GM13977 (cell line): ENCODE results near the gene NAP1L5.

Source experiments
- DNase-seq: peaks from one replicate; pipeline ENCODE4 v3.0.0; 2012; ENCODE audit warnings: low spot score
- in situ Hi-C: fragments of 300-500 bp; cut with MboI; formaldehyde crosslinking; loops from one replicate; pipeline ENCODE4 v1.12.0; 2022; ENCODE audit warnings: low sequenced_read_pairs, low pct_unique_long_range_greater_than_20kb, mixed read lengths, inconsistent platforms; ENCODE audit not compliant: unreplicated experiment
- TF ChIP-seq, protein P1 (sequence below): IDR thresholded peaks from 2 replicates; pipeline ENCODE4 v1.5.1; 2012; ENCODE audit warnings: mild to moderate bottlenecking, control low read depth; ENCODE audit not compliant: insufficient read depth; ENCODE audit errors: extremely low read depth, missing control alignments

Gene NAP1L5

DNA sequence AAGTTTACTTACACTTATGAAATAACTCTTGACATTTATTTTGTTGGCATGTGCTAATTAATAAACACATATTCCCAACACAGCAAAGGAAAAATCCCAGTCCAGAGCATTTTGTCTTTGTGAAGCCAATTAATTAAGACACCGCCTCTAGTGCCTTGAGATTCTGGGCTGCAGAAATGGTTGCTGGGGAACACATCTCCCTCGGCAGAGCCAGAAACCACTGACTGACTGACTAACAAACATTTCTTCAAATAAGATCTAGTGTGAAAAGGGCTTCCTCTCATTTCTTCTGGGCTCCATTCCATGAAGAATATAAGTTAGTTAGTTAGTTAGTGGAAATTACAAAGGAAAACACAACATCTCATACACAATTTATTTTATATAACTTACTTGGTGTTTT is 28.4 kb upstream of the NAP1L5 start:
- in situ Hi-C loops, result no loop called here
- TF ChIP-seq, protein P1, sequence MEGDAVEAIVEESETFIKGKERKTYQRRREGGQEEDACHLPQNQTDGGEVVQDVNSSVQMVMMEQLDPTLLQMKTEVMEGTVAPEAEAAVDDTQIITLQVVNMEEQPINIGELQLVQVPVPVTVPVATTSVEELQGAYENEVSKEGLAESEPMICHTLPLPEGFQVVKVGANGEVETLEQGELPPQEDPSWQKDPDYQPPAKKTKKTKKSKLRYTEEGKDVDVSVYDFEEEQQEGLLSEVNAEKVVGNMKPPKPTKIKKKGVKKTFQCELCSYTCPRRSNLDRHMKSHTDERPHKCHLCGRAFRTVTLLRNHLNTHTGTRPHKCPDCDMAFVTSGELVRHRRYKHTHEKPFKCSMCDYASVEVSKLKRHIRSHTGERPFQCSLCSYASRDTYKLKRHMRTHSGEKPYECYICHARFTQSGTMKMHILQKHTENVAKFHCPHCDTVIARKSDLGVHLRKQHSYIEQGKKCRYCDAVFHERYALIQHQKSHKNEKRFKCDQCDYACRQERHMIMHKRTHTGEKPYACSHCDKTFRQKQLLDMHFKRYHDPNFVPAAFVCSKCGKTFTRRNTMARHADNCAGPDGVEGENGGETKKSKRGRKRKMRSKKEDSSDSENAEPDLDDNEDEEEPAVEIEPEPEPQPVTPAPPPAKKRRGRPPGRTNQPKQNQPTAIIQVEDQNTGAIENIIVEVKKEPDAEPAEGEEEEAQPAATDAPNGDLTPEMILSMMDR, result no peak
- DNase-seq, result no peak

DNA sequence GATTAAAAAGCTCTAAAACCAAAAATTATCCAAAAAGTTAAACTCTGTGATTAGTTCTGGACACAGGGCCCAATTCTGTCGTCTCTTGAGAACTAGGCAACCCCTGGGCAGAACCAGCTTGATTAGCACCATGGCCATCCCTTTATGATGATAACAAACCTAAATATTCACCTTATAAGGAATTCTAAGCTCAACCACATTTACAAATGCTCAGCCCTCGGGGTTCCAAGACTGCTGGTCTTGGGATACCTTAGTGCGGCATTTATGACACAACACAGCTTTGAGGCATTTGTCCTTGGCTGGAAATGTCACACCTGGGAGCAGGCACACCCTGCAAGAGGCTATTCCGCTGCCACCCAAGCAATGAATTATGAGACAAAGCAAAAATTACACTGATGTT is 27.5 kb upstream of the NAP1L5 start:
- TF ChIP-seq, protein P1, result no peak
- in situ Hi-C loops, result no loop called here
- DNase-seq, result no peak

DNA sequence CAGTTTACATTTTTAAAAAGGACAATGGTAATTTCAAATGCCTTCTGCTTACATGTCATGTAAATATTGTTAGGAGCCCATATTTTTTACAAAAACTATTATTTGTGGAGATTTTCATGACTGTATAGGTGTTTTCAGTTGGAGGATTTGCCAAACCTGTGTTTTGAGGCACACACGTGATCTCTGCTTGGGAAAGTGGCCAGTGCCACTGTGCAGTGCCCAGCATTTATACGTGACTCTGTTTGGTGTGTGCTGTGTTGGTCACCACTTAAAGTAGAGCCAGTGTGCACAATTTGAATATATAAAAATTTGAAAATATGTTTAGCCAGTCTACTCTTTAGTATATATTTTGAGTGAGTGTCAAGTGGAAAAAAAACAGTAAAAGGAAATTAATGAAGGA is 26.8 kb upstream of the NAP1L5 start:
- no peak for DNase-seq
- in situ Hi-C loops, result no loop called here
- TF ChIP-seq, protein P1, result no peak

DNA sequence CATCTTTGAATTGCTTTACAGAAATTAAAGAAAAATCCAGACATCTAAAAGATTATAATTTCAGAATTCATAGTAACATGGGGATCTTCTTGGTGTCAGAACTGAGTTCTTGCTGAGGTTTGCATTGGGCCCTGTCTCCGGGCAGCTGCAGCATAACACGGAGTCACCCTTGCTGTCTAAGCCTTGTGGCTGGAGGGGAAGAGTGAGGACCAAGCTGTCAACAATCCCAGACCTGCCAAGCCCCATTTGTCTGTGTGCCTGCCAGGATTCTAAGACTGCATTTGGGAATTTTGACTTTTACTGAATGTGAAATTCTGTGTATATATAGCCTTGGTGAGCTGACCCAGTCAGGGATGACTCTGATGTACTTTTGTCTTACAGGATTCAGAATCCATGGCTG is 25.2 kb upstream of the NAP1L5 start:
- in situ Hi-C loops, result no loop called here
- TF ChIP-seq, protein P1, result no peak
- DNase-seq, result no peak

DNA sequence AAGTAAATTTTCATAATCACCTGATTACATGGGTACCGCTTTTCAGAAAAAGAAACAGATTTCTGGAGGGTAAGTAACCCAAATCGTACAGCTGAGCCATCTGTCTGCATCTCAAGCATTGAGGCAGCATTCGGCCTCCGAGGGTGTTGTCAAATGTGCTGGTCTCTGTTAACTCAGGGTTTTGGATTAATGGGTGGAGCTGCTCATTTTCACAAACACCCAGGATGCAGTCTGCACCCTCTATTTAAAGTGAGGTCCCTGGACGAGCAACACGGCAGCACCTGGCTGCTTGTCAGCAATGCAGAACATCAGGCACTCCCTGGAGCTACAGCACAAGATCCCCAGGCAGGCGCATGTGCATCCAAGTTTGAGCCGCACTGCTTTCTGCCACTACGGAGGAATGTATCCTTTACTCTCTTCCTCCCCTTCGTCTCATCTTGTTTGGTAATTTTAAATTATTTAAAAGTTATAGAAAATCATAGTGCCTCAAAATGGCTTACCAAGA is 24.7 kb upstream of the NAP1L5 start:
- DNase-seq, result no peak
- in situ Hi-C loops, result no loop called here
- TF ChIP-seq, protein P1, result no peak

DNA sequence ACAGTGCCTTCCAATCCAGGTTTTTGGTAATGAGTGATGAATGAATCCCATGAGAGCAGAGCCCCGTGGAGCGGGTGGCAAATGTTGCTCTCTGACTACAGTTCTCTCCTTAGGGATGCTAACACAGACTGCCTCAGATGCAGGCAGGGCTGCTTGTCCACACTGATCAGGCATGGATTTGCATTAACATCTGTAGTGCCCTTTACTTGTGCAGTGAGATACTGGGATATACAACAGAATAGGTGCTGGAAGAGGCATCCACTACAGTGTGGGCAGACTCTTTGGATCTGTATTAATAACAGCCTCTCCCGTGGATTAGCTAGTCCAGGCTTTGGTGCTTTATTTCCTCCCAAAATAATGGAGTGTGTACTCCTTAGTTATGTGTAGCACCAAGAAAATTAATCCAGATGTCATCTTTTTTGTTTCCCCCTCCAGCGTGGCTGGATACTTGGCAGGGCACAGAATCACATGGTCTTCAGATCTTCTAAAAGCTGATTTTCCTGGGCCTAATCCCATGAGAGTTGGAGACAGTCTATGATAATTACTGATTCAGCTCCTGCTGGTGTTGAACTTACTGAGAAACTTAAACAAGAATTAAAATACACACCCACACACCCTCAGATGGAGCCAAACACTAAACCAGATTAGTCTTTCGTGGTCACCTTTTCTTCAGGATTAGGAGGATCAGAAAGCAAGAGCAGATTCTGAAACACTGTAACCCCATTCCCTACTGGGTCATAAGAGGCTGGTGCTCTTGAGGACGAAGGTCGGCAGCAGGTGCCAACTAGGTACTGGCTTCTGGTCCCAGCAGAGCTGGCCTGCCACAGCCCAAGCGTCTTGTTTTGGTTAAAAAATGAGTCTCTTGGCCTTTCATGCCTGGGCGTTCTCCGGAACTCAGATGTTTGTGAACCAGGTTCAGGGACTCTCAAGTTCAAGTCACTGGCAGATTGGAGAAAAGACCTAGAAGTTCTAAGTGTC is 23.1 kb upstream of the NAP1L5 start:
- in situ Hi-C loops, result no loop called here
- TF ChIP-seq, protein P1, result no peak
- DNase-seq, result no peak
